ENCODE data around the gene MAP2K6.

MAP2K6 gene

GRCh38 chr17:69425978-69426377, 11.5 kb downstream of the MAP2K6 start:
- no peak for DNase-seq (ENCODE audit: low read depth in 2 of 3, low spot score in 1 of 3)

- DNase-seq (ENCODE audit: low read depth in 2 of 3, low spot score in 1 of 3) = no peak
These were observed 13.1 kb downstream of the MAP2K6 start for GRCh38 chr17:69427486-69428197.

- no peak for DNase-seq (ENCODE audit: low read depth in 2 of 3, low spot score in 1 of 3)
These were observed 13.9 kb downstream of the MAP2K6 start for GRCh38 chr17:69428252-69428980.

GRCh38 chr17:69430488-69430887, 16.0 kb downstream of the MAP2K6 start:
- DNase-seq (ENCODE audit: low read depth in 2 of 3, low spot score in 1 of 3) = no peak

- DNase-seq (ENCODE audit: low read depth in 2 of 3, low spot score in 1 of 3) = no peak
These were observed 17.3 kb downstream of the MAP2K6 start for GRCh38 chr17:69431835-69432234.

GRCh38 chr17:69433093-69433492, 18.6 kb downstream of the MAP2K6 start:
- DNase-seq (ENCODE audit: low read depth in 2 of 3, low spot score in 1 of 3) = no peak

GRCh38 chr17:69434164-69434579, 19.7 kb downstream of the MAP2K6 start:
- DNase-seq (ENCODE audit: low read depth in 2 of 3, low spot score in 1 of 3) = no peak

GRCh38 chr17:69435971-69436696, 21.6 kb downstream of the MAP2K6 start:
- DNase-seq (ENCODE audit: low read depth in 2 of 3, low spot score in 1 of 3) = no peak

- no peak for DNase-seq (ENCODE audit: low read depth in 2 of 3, low spot score in 1 of 3)
These were observed 23.0 kb downstream of the MAP2K6 start for GRCh38 chr17:69437475-69437874.

- DNase-seq (ENCODE audit: low read depth in 2 of 3, low spot score in 1 of 3) = no peak
These were observed 24.3 kb downstream of the MAP2K6 start for GRCh38 chr17:69438776-69439175.

GRCh38 chr17:69441179-69441578, 26.7 kb downstream of the MAP2K6 start:
- DNase-seq (ENCODE audit: low read depth in 2 of 3, low spot score in 1 of 3) = no peak

- no peak for DNase-seq (ENCODE audit: low read depth in 2 of 3, low spot score in 1 of 3)
These were observed 28.6 kb downstream of the MAP2K6 start for GRCh38 chr17:69443138-69443537.

GRCh38 chr17:69444023-69444422, 29.5 kb downstream of the MAP2K6 start:
- no peak for DNase-seq (ENCODE audit: low read depth in 2 of 3, low spot score in 1 of 3)

GRCh38 chr17:69445132-69445531, 30.6 kb downstream of the MAP2K6 start:
- DNase-seq (ENCODE audit: low read depth in 2 of 3, low spot score in 1 of 3) = no peak

GRCh38 chr17:69447726-69448125, 33.2 kb downstream of the MAP2K6 start:
- DNase-seq (ENCODE audit: low read depth in 2 of 3, low spot score in 1 of 3) = no peak

GRCh38 chr17:69448431-69449102, 34.1 kb downstream of the MAP2K6 start:
- DNase-seq (ENCODE audit: low read depth in 2 of 3, low spot score in 1 of 3) = no peak

- no peak for DNase-seq (ENCODE audit: low read depth in 2 of 3, low spot score in 1 of 3)
These were observed 35.6 kb downstream of the MAP2K6 start for GRCh38 chr17:69450131-69450530.

- no peak for DNase-seq (ENCODE audit: low read depth in 2 of 3, low spot score in 1 of 3)
These were observed 36.4 kb downstream of the MAP2K6 start for GRCh38 chr17:69450918-69451317.

- no peak for DNase-seq (ENCODE audit: low read depth in 2 of 3, low spot score in 1 of 3)
These were observed 37.2 kb downstream of the MAP2K6 start for GRCh38 chr17:69451416-69452394.

- DNase-seq (ENCODE audit: low read depth in 2 of 3, low spot score in 1 of 3) = no peak
These were observed 38.3 kb downstream of the MAP2K6 start for GRCh38 chr17:69452664-69453260.

Measured in stimulated activated CD4-positive, alpha-beta T cell treated with anti-CD3 and anti-CD28 coated beads, Interleukin-12 subunit alpha, Interleukin-12 subunit beta, amount 100 ng/mL, for 48 hours (primary cell).